Natural killer cell (primary cell): ENCODE data around the gene FOXD4L1. TPM values are rescaled to one million over a fixed set of nuclear protein-coding genes. Genes with fewer than 3 reads are reported as not detected.
"Not testable (repeated sequence)": the region's sequence is repeated elsewhere in the genome, so short reads cannot be mapped to it uniquely, and the experiment has no call there.

Experiments used
- ATAC-seq, 3 donors: fragments of 150-1000 bp in 2 of 3; fragments of 200-7000 bp in 1 of 3; cut with Tn5 transposase; 1 replicate in 1 of 3; 2 replicates in 2 of 3; pipeline ENCODE4 v1.10.0; 2021; ENCODE audit warnings: mild to moderate bottlenecking in 2 of 3, moderate library complexity in 2 of 3
- DNase-seq, 2 donors: peaks; one replicate each; pipeline versions ENCODE4 v3.0.0 to v3.0.0-alpha.2; 2013 to 2021; ENCODE audit warnings: mixed read lengths in 1 of 2
- H3K27ac ChIP-seq: one replicate; pipeline ENCODE4 v1.5.1; 2013; ENCODE audit warnings: mild to moderate bottlenecking, low read length
- H3K27me3 ChIP-seq: one replicate; pipeline ENCODE4 v1.6.1; 2013; ENCODE audit warnings: low read length; ENCODE audit not compliant: control insufficient read depth, insufficient read depth
- H3K36me3 ChIP-seq: one replicate; pipeline ENCODE4 v1.6.1; 2013; ENCODE audit warnings: low read length; ENCODE audit not compliant: control insufficient read depth, insufficient read depth
- H3K4me1 ChIP-seq: one replicate; pipeline ENCODE4 v1.6.1; 2013; ENCODE audit warnings: low read length; ENCODE audit not compliant: control insufficient read depth, insufficient read depth
- H3K4me3 ChIP-seq: one replicate; pipeline ENCODE4 v1.5.1; 2013; ENCODE audit warnings: low read length
- H3K9me3 ChIP-seq: one replicate; pipeline ENCODE4 v1.6.1; 2013; ENCODE audit warnings: low read length; ENCODE audit not compliant: control insufficient read depth, insufficient read depth
- H3K27ac Mint-ChIP-seq, 2 donors: one replicate each; pipeline ENCODE4 v1.8.0; 2022; ENCODE audit warnings: mild to moderate bottlenecking in 2 of 2, mixed read lengths in 2 of 2, moderate library complexity in 1 of 2
- H3K27me3 Mint-ChIP-seq, 2 donors: one replicate each; pipeline ENCODE4 v1.8.0; 2022; ENCODE audit warnings: low read depth in 2 of 2, mixed read lengths in 2 of 2
- H3K36me3 Mint-ChIP-seq: one replicate; pipeline ENCODE4 v1.8.0; 2022; ENCODE audit warnings: mixed read lengths
- H3K4me1 Mint-ChIP-seq, 2 donors: one replicate each; pipeline ENCODE4 v1.8.0; 2022; ENCODE audit warnings: mixed read lengths in 2 of 2
- H3K4me3 Mint-ChIP-seq: one replicate; pipeline ENCODE4 v1.8.0; 2022; ENCODE audit warnings: mild to moderate bottlenecking, moderate library complexity, mixed read lengths
- H3K9me3 Mint-ChIP-seq, 2 donors: one replicate each; pipeline ENCODE4 v1.8.0; 2022; ENCODE audit warnings: mixed read lengths in 2 of 2
- WGBS: methylation state at CpG from one replicate; pipeline ENCODE4 v1.1.7; 2013; ENCODE audit warnings: missing lambda C conversion rate; ENCODE audit not compliant: insufficient coverage; 5-methylcytosine and 5-hydroxymethylcytosine counted together
- intact Hi-C: fragments of 100-400 bp; cut with micrococcal nuclease; formaldehyde crosslinking; loops from one replicate; pipeline ENCODE4 v1.14.2; 2022
- total RNA-seq, 4 donors: library from RNA; stranded (reverse); fragments of 120-200 nt in 1 of 4; gene quantifications; one replicate each; pipeline versions ENCODE4 v1.2.3 to v1.2.4, GENCODE V29; 2013 to 2022

FOXD4L1 gene
- total RNA-seq, 3 donors from 2014 or later (not counting 1 experiment from before 2014, with no cell fraction given): not detected

DNA sequence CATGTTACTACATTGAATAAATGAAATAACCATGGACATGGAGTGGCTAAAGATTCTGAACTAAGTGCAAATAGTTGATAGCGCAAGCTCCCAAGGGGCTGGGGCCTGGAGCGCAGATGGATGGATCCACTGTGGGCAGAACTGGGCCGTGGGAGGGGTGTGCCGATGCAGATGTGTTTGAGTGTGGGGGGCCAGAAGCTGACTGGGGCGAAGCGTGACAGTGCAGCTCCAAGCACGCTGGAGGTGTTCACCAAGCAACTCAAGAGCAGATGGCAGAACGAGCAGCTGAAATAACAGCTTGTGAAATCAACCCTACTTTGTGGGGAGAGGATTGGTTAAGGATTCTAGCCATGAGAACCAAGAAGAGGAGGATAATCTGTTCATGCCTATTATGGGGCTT, 17.0 kb downstream of the FOXD4L1 start:
- ATAC-seq, H3K27ac Mint-ChIP-seq, H3K36me3 Mint-ChIP-seq, H3K9me3 ChIP-seq, intact Hi-C loops, H3K27ac ChIP-seq, H3K4me1 ChIP-seq, H3K36me3 ChIP-seq, H3K4me1 Mint-ChIP-seq, H3K4me3 Mint-ChIP-seq, H3K27me3 ChIP-seq, DNase-seq, H3K9me3 Mint-ChIP-seq, H3K4me3 ChIP-seq: not testable (repeated sequence)
- H3K27me3 Mint-ChIP-seq: peaks cover 0 to 12% of the 10 kb centered on the region in 2 donors
- 92% methylated on average over 7 of the region's 8 CpGs for WGBS

DNA sequence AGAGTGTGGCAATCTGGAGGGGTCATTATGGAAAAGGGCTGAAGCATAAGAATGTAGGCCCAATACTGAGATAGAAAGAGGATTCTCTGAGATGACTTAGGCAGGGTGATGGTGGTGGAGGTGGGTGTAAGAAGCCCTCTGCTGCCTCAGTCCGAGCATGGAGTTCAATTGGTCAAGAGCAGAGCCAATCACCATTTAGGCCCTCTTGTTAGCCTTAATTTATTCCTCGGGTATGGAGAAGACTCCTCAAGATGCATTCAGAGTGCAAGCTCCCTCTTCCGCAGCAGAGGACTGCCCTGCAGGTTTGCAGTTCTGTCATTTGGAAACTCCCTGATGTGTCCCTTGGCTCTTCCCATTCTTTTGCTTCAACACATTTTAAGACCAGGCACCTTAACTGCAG, 17.5 kb downstream of the FOXD4L1 start:
- H3K4me1 ChIP-seq, H3K27ac ChIP-seq, DNase-seq, H3K27me3 ChIP-seq, H3K4me3 ChIP-seq, intact Hi-C loops, H3K27ac Mint-ChIP-seq, ATAC-seq, H3K9me3 Mint-ChIP-seq, H3K4me3 Mint-ChIP-seq, H3K36me3 ChIP-seq, H3K36me3 Mint-ChIP-seq, H3K4me1 Mint-ChIP-seq, H3K9me3 ChIP-seq: not testable (repeated sequence)
- H3K27me3 Mint-ChIP-seq: peaks cover 0 to 15% of the 10 kb centered on the region in 2 donors
- WGBS: 91% methylated on average over 3 of the region's 3 CpGs

DNA sequence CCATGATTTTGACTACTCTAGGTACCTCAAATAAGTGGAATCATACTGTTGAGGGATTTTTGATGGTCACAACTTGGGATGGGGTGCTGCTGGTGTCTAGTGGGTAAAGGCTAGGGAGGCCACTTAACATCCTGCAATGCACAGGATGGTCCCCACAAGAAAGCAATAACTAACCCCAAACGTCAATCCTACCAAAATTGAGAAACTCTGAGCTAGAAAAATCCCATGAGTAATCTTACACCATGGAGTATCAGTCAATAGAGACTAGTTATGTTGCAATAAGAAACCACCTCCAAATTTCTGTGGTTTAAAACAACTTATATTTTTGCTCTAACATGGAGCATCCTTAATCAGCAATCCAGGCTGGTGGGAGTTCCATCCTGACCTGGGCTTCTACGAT, 18.6 kb downstream of the FOXD4L1 start:
- H3K27ac ChIP-seq, H3K36me3 ChIP-seq, H3K27me3 ChIP-seq, H3K9me3 Mint-ChIP-seq, H3K4me1 Mint-ChIP-seq, H3K9me3 ChIP-seq, DNase-seq, H3K27ac Mint-ChIP-seq, H3K4me1 ChIP-seq, intact Hi-C loops, H3K36me3 Mint-ChIP-seq, H3K4me3 Mint-ChIP-seq, ATAC-seq, H3K4me3 ChIP-seq: not testable (repeated sequence)
- WGBS: no CpG with 5 or more reads among the region's 2 CpGs
- peaks cover 0 to 10% of the 10 kb centered on the region in 2 donors for H3K27me3 Mint-ChIP-seq

DNA sequence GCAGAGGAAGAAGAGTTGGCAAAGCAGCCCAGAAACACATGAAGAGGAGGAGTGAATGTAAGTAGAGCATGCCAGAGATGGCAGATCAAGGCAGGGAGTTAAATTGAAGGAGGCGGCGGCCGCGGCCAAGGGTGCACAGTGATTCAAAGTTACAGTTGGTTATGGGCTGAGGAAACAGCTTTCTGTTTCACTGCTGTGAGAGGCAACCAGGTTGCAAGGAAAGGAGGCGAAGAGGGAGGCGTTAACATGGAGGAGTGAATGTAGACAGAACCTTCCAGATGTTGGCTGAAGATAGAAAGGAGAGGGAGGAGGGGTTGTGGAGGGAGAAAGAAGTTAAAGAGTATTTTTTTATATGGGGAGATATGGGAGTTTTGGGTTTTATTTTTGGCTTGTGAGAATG, 22.4 kb downstream of the FOXD4L1 start:
- H3K9me3 Mint-ChIP-seq, DNase-seq, H3K4me3 Mint-ChIP-seq, H3K27ac ChIP-seq, H3K27ac Mint-ChIP-seq, H3K36me3 ChIP-seq, H3K27me3 Mint-ChIP-seq, H3K4me1 Mint-ChIP-seq, H3K4me3 ChIP-seq, H3K36me3 Mint-ChIP-seq, H3K27me3 ChIP-seq, H3K4me1 ChIP-seq, H3K9me3 ChIP-seq, intact Hi-C loops, ATAC-seq: not testable (repeated sequence)
- WGBS: 73% methylated on average over 6 of the region's 6 CpGs

DNA sequence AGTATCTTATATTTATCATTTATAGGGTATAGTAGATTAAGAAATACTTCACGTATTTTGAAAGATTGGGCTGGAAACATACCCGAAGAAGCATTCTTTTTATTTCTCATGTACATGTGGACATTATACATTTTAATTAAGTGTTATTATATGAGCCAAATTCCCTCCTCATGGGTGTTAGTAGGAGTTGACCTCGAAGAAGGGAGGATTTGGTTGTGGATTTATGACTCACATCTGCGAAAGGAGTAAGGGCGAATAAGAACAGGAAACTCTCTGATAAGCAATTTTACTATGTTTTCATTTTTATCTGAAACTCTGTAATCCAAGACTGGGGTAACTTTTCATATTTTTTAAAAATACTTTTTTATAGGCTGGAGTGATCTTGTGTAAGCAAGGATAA, 23.0 kb downstream of the FOXD4L1 start:
- intact Hi-C loops, H3K36me3 ChIP-seq, H3K4me3 ChIP-seq, H3K27ac Mint-ChIP-seq, ATAC-seq, H3K36me3 Mint-ChIP-seq, H3K4me3 Mint-ChIP-seq, DNase-seq, H3K4me1 ChIP-seq, H3K4me1 Mint-ChIP-seq, H3K9me3 Mint-ChIP-seq, H3K27me3 Mint-ChIP-seq, H3K9me3 ChIP-seq, H3K27ac ChIP-seq, H3K27me3 ChIP-seq: not testable (repeated sequence)
- no CpG with 5 or more reads among the region's 5 CpGs for WGBS

DNA sequence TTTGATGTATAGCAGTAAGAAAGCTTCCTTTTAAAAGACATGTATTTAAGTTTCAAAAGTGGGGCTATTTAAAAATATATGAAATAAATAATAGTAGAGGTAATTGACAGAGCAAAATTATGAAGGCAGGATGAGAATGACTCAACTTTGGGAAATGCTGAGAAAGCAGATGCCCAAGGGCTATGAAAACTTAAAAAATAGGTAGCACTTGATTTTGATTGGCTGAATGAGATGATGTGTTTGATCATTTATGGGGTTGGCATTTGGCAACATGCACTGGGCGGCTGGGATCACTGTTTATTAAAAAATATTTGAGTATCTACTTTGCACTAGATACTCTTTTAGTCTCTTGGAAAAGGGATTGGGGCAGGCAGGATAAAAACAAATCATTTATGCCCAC, 26.5 kb downstream of the FOXD4L1 start:
- not testable (repeated sequence) for H3K27ac Mint-ChIP-seq

DNA sequence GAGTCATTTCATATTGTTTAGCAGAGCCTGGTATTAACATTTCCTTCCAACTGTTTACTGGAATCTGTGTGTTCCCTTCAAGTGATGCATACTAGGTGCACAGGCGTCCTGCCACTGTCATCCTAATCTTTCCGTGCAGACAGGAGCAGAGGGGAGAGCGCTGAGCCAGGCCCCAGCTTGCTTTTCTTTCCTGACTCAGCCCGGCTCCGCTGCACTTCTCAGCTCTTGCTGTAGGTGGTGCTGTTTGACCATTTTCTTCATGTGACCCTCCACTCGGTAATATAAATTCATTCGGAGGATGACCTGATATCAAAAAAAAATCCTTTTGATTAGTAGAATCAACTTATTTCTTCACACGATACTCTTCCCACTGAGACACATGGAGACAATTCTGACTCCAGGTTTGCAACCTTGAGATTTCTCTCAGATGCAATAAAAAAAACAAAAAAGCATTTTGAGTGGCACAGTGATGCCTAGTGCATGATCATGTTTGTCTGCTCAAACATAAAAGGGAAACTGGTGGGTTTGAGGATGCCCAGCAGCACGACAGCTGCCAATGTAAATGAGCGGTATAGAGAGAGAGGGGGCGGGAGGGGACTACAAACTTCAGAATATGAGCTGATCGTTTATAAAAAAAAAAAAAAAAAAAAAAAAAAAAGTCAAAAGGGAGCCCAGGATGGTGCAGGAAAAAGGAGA, 29.0 kb downstream of the FOXD4L1 start:
- 19% methylated on average over 3 of the region's 12 CpGs for WGBS
- H3K4me1 Mint-ChIP-seq, H3K9me3 ChIP-seq, H3K9me3 Mint-ChIP-seq, intact Hi-C loops, H3K36me3 Mint-ChIP-seq, H3K27ac ChIP-seq, H3K4me3 ChIP-seq, H3K4me3 Mint-ChIP-seq, H3K27me3 Mint-ChIP-seq, H3K36me3 ChIP-seq, H3K27me3 ChIP-seq, H3K27ac Mint-ChIP-seq, DNase-seq, H3K4me1 ChIP-seq: not testable (repeated sequence)
- ATAC-seq: peak; percentile 88 to 99 (median 99)

More for the DNA sequence above, 26.5 kb downstream of the FOXD4L1 start:
- H3K36me3 Mint-ChIP-seq, H3K4me1 ChIP-seq, H3K4me3 Mint-ChIP-seq, H3K4me1 Mint-ChIP-seq, DNase-seq, intact Hi-C loops, H3K27ac ChIP-seq, H3K27me3 ChIP-seq, H3K36me3 ChIP-seq, H3K9me3 Mint-ChIP-seq, H3K4me3 ChIP-seq, H3K9me3 ChIP-seq, H3K27me3 Mint-ChIP-seq, ATAC-seq: not testable (repeated sequence)
- no CpG with 5 or more reads among the region's 1 CpG for WGBS

DNA sequence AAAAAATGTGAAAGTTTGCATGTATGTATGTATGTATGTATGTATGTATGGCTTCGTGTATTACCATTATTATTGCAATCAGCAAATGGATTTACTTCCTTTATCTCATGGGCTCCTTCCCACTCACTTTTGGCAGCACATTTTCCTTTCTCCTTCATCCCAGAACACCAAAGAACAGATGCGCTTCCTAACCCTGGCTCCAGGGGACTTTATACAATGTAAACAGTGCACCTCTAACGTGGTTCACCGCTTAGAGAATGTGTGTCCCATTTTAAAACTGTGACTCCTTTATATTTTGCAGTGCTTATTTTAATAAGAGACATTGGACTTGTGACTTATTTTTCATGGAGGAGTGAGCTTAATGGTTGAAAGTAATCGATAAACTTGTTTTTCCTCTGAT, 29.7 kb downstream of the FOXD4L1 start:
- DNase-seq, H3K27me3 Mint-ChIP-seq, H3K36me3 Mint-ChIP-seq, H3K4me1 ChIP-seq, H3K4me3 ChIP-seq, H3K27me3 ChIP-seq, H3K27ac ChIP-seq, H3K4me1 Mint-ChIP-seq, H3K9me3 ChIP-seq, H3K36me3 ChIP-seq, H3K9me3 Mint-ChIP-seq, ATAC-seq, H3K4me3 Mint-ChIP-seq, intact Hi-C loops, H3K27ac Mint-ChIP-seq: not testable (repeated sequence)
- 100% methylated on average over 1 of the region's 5 CpGs for WGBS
